ENCODE measurements around the gene MLLT3.

Gene MLLT3

DNA sequence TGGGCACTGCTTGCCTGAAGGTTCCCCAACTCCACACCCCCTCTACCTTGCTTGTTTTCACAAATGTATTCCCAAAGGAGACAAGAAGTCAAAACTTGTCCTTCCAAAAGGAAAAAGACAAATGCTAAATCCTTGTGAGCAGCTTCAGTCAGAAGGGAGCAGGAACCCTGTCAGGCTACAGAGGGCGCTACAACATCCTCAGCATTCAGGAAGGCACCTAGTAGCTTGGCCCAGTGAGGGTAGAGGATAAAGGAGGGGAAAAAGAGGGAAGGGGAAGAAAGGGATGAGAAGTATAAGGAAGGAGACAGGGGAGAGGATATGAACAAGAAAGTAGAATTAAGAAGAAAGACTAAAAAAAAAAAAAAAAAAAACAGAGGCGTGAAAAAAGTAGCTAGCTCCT lies 97.5 kb downstream of the MLLT3 start:
- Histone ChIP-seq H3K27me3 (ENCODE audit: low read length) (no peaks in the 10 kb centered on the region), H3K79me2 (ENCODE audit: insufficient read depth, low read length) (no peaks in the 10 kb centered on the region), H3K9me2 (replicated peaks; ENCODE audit: insufficient read depth, low read length) (no peaks in the 10 kb centered on the region), H3K4me2 (ENCODE audit: low read depth, low read length, poor library complexity, severe bottlenecking) (no peak overlapping the region), H3K36me3 (ENCODE audit: low read length) (no peaks in the 10 kb centered on the region), H2AFZ (ENCODE audit: low read depth, low read length, severe bottlenecking) (no peak overlapping the region), H3K4me3 (ENCODE audit: insufficient read depth, low read length, poor library complexity, severe bottlenecking) (no peak overlapping the region), H3K27ac (ENCODE audit: low read depth, low read length) (no peak overlapping the region), H3K9ac (ENCODE audit: low read length) (no peak overlapping the region), H3K9me3 (ENCODE audit: insufficient read depth, low read length) (no peaks in the 10 kb centered on the region), H3F3A (ENCODE audit: insufficient read depth) (no peaks in the 10 kb centered on the region), H4K20me1 (ENCODE audit: low read depth, low read length) (0 out of 2 replicates have a peak, but pooled peaks cover 13% of the 10 kb centered on the region)
- no peak for TF ChIP-seq CTCF (IDR thresholded peaks at IDR 0.05; ENCODE audit: insufficient read depth, low read length, poor library complexity, severe bottlenecking)
- no peak for TF ChIP-seq EZH2phosphoT487 (conservative IDR thresholded peaks at IDR 0.05; ENCODE audit: low read length)

- Histone ChIP-seq H2AFZ (ENCODE audit: low read depth, low read length, severe bottlenecking) (no peak overlapping the region), H3K27me3 (ENCODE audit: low read length) (no peaks in the 10 kb centered on the region), H3K4me2 (ENCODE audit: low read depth, low read length, poor library complexity, severe bottlenecking) (no peak overlapping the region), H3K79me2 (ENCODE audit: insufficient read depth, low read length) (no peaks in the 10 kb centered on the region), H3F3A (ENCODE audit: insufficient read depth) (no peaks in the 10 kb centered on the region), H3K9ac (ENCODE audit: low read length) (no peak overlapping the region), H3K4me3 (ENCODE audit: insufficient read depth, low read length, poor library complexity, severe bottlenecking) (no peak overlapping the region), H3K27ac (ENCODE audit: low read depth, low read length) (no peak overlapping the region), H3K9me2 (replicated peaks; ENCODE audit: insufficient read depth, low read length) (no peaks in the 10 kb centered on the region), H4K20me1 (ENCODE audit: low read depth, low read length) (no peaks in the 10 kb centered on the region), H3K36me3 (ENCODE audit: low read length) (no peaks in the 10 kb centered on the region), H3K9me3 (ENCODE audit: insufficient read depth, low read length) (no peaks in the 10 kb centered on the region)
- TF ChIP-seq EZH2phosphoT487 (conservative IDR thresholded peaks at IDR 0.05; ENCODE audit: low read length), result no peak
Measured at GRCh38 chr9:20518737-20519136, 103.6 kb downstream of the MLLT3 start.

- no peak for TF ChIP-seq EZH2phosphoT487 (conservative IDR thresholded peaks at IDR 0.05; ENCODE audit: low read length)
- no peak for TF ChIP-seq CTCF (IDR thresholded peaks at IDR 0.05; ENCODE audit: insufficient read depth, low read length, poor library complexity, severe bottlenecking)
- Histone ChIP-seq H3K9ac (ENCODE audit: low read length) (no peak overlapping the region), H3F3A (ENCODE audit: insufficient read depth) (no peaks in the 10 kb centered on the region), H3K9me3 (ENCODE audit: insufficient read depth, low read length) (no peaks in the 10 kb centered on the region), H3K36me3 (ENCODE audit: low read length) (no peaks in the 10 kb centered on the region), H3K4me2 (ENCODE audit: low read depth, low read length, poor library complexity, severe bottlenecking) (no peak overlapping the region), H3K79me2 (ENCODE audit: insufficient read depth, low read length) (no peaks in the 10 kb centered on the region), H3K9me2 (replicated peaks; ENCODE audit: insufficient read depth, low read length) (no peaks in the 10 kb centered on the region), H3K4me3 (ENCODE audit: insufficient read depth, low read length, poor library complexity, severe bottlenecking) (no peak overlapping the region), H3K27me3 (ENCODE audit: low read length) (no peaks in the 10 kb centered on the region), H4K20me1 (ENCODE audit: low read depth, low read length) (no peaks in the 10 kb centered on the region), H3K27ac (ENCODE audit: low read depth, low read length) (no peak overlapping the region), H2AFZ (ENCODE audit: low read depth, low read length, severe bottlenecking) (no peak overlapping the region)
Measured at GRCh38 chr9:20513126-20513913, 109.0 kb downstream of the MLLT3 start.

DNA sequence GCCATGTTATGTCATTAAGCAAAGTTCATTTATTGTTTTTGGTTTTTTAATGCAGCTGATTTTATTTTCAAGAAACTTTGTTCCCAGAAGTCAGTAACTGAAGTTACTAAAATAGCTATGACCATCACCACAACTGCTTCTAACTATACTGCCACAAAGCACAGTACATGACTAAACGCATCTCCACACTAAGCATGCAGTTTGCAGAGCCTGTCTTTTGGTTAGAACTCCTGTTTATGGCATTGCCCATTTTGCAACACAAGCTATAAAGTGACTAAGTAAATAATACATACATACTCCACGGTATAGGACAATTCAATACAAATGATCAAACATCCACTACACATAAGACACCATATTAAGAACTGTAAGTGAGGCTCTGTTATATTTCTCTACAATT lies 109.7 kb downstream of the MLLT3 start:
- Histone ChIP-seq H3K4me2 (ENCODE audit: low read depth, low read length, poor library complexity, severe bottlenecking) (no peak overlapping the region), H3K79me2 (ENCODE audit: insufficient read depth, low read length) (no peaks in the 10 kb centered on the region)
- TF ChIP-seq EZH2phosphoT487 (conservative IDR thresholded peaks at IDR 0.05; ENCODE audit: low read length) (no peak), CTCF (IDR thresholded peaks at IDR 0.05; ENCODE audit: insufficient read depth, low read length, poor library complexity, severe bottlenecking) (no peak)

More for the DNA sequence above, 109.7 kb downstream of the MLLT3 start:
- H3K9me2 ChIP-seq (replicated peaks; ENCODE audit: insufficient read depth, low read length), result no peaks in the 10 kb centered on the region
- H4K20me1 ChIP-seq (ENCODE audit: low read depth, low read length), result no peaks in the 10 kb centered on the region
- no peaks in the 10 kb centered on the region for H3K36me3 ChIP-seq (ENCODE audit: low read length)
- H3K27ac ChIP-seq (ENCODE audit: low read depth, low read length), result no peak overlapping the region
- no peak overlapping the region for H2AFZ ChIP-seq (ENCODE audit: low read depth, low read length, severe bottlenecking)
- no peak overlapping the region for H3K9ac ChIP-seq (ENCODE audit: low read length)
- H3K9me3 ChIP-seq (ENCODE audit: insufficient read depth, low read length), result no peaks in the 10 kb centered on the region
- H3K27me3 ChIP-seq (ENCODE audit: low read length), result no peaks in the 10 kb centered on the region
- H3K4me3 ChIP-seq (ENCODE audit: insufficient read depth, low read length, poor library complexity, severe bottlenecking), result no peak overlapping the region
- H3F3A ChIP-seq (ENCODE audit: insufficient read depth), result no peaks in the 10 kb centered on the region

Data from SU-DHL-6 (cell line).